Activated T-helper 2 cell treated with anti-CD3 and anti-CD28 coated beads, Interferon-gamma antibody, Interleukin-2, Interleukin-4, amounts not matched to agents 10 μg/mL and 5 μg/mL and 100 μg/mL, durations not matched to agents 14 hours and 24 hours and 36 hours (primary cell): Measurements from ENCODE around the gene SLC40A1. TPM values are rescaled to one million over a fixed set of nuclear protein-coding genes. Genes with fewer than 3 reads are reported as not detected.

ENCODE experiments used
- total RNA-seq: library from RNA; stranded (reverse); gene quantifications from 2 replicates; pipeline ENCODE4 v1.2.3, GENCODE V29; 2022

Gene SLC40A1
- total RNA-seq, 1 donor from 2014 or later: 1.8 TPM

Other genes starting within 250 kb of the SLC40A1 start
- gene WDR75, start 139.3 kb downstream of the SLC40A1 start, total RNA-seq: 90.7 and 94.4 TPM in 2 replicates
- gene ASNSD1, start 80.7 kb upstream of the SLC40A1 start, total RNA-seq: 52.0 and 52.7 TPM in 2 replicates
- 4.0 and 4.1 TPM in 2 replicates for gene ANKAR, start 93.9 kb upstream of the SLC40A1 start, total RNA-seq
- gene OSGEPL1, start 182.0 kb upstream of the SLC40A1 start, total RNA-seq: 9.7 and 11.6 TPM in 2 replicates
- 68.8 and 72.1 TPM in 2 replicates for gene ORMDL1, start 203.6 kb upstream of the SLC40A1 start, total RNA-seq
- 57.0 and 58.7 TPM in 2 replicates for gene PMS1, start 203.7 kb upstream of the SLC40A1 start, total RNA-seq